Naive thymus-derived CD8-positive, alpha-beta T cell (primary cell): Measurements from ENCODE around the gene TAC4. TPM values are rescaled to one million over a fixed set of nuclear protein-coding genes. Genes with fewer than 3 reads are reported as not detected.
A peak's percentile ranks its signal among the peaks of the same experiment; 100 is the strongest.

Source experiments
- ATAC-seq, 2 donors: fragments of 150-1000 bp; cut with Tn5 transposase in 1 of 2; sonication (Bioruptor Pico), chemical (Tn5 transposase) in 1 of 2; 1 replicate in 1 of 2; 2 replicates in 1 of 2; pipeline ENCODE4 v1.10.0; 2021; ENCODE audit warnings: mild to moderate bottlenecking in 2 of 2, moderate library complexity in 2 of 2
- POLR2A ChIA-PET: fragments of 350-600 bp; sonication (Branson Sonifier 250); formaldehyde crosslinking; loops from one replicate; lab custom pipeline; 2021; ENCODE audit warnings: antibody characterized with exemption; lab: Charles Lee
- DNase-seq, 10 donors: peaks; one replicate each; pipeline versions ENCODE4 v3.0.0 to v3.0.0-alpha.2; 2020 to 2022
- H3K27ac Mint-ChIP-seq, 10 donors: one replicate each; pipeline ENCODE4 v1.8.0; 2020 to 2022; ENCODE audit warnings: mild to moderate bottlenecking in 10 of 10, mixed read lengths in 10 of 10, moderate library complexity in 4 of 10, inconsistent platforms in 1 of 10
- H3K27me3 Mint-ChIP-seq, 5 donors: one replicate each; pipeline ENCODE4 v1.8.0; 2021 to 2022; ENCODE audit warnings: mixed read lengths in 5 of 5
- H3K36me3 Mint-ChIP-seq, 3 donors: one replicate each; pipeline ENCODE4 v1.8.0; 2020 to 2022; ENCODE audit warnings: mixed read lengths in 3 of 3, mild to moderate bottlenecking in 2 of 3, inconsistent platforms in 1 of 3
- H3K4me1 Mint-ChIP-seq, 4 donors: one replicate each; pipeline ENCODE4 v1.8.0; 2021 to 2022; ENCODE audit warnings: mixed read lengths in 4 of 4
- H3K4me3 Mint-ChIP-seq, 10 donors: one replicate each; pipeline ENCODE4 v1.8.0; 2020 to 2022; ENCODE audit warnings: mild to moderate bottlenecking in 10 of 10, mixed read lengths in 10 of 10, moderate library complexity in 6 of 10, inconsistent platforms in 1 of 10
- H3K9me3 Mint-ChIP-seq, 9 donors: one replicate each; pipeline ENCODE4 v1.8.0; 2020 to 2022; ENCODE audit warnings: mixed read lengths in 9 of 9, mild to moderate bottlenecking in 3 of 9, inconsistent platforms in 1 of 9, moderate library complexity in 1 of 9
- polyA plus RNA-seq, 3 donors: library from polyadenylated mRNA; unstranded; fragments of 300-500 nt; fragmentation: Illumina TruSeq; gene quantifications; one replicate each; pipeline ENCODE4 v1.2.3, GENCODE V29; 2021
- total RNA-seq, 8 experiments: library from RNA in 2 of 8; stranded (reverse) in 2 of 8; gene quantifications; one replicate each; pipeline ENCODE4 v1.2.3 and lab custom pipeline; 2021 to 2026

TAC4 gene
- total and polyA plus RNA-seq, 5 experiments from 2014 or later, result not detected

DNA sequence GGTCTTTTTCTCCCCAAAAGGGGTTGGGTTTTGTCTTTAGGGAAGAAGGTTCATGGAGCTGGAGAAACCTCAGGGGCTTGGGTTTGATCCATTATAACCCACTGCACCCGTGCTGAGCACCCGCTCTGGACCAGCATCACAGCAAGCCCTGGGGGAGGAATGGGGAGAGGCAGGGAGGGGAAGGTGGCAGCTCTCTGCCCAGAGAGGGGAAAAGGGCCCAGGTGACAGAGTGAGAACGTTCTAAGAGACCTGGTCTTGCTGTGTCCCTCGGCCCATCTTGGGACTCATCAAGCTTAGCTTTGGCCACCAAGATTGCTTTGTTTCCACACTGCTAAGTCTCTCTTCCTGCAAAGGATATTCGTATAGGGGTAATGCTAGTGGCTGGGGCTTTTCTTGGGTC, 38.2 kb upstream of the TAC4 start:
- ATAC-seq, result no peak
- no peak for DNase-seq
- Mint-ChIP-seq H3K4me1 (peaks cover 0 to 4% (median under 1%) of the 10 kb centered on the region in 4 donors), H3K27ac (no peak overlapping the region), H3K27me3 (peaks cover 12 to 56% (median 35%) of the 10 kb centered on the region in 5 donors), H3K36me3 (no peaks in the 10 kb centered on the region), H3K9me3 (no peaks in the 10 kb centered on the region), H3K4me3 (no peak overlapping the region)
- POLR2A ChIA-PET, result no interaction called here

DNA sequence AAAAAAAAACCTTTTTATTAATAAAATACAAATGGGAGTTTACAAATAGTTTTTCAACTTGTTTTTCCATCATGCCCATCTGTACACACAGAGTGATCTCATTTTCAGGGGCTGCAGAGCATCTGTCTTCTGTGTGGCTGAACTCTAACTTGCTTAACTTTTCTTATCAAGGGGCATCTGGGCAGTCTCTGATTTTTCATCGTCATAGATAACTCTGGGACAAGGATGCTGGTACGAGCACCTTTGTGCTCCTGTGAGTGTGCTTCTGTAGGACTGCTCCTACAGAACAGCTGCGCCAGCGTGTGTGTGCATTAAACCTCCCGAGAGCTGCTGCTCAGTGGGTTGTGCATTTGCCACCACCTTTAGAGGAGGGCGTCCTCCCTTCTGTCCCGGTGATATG, 34.6 kb upstream of the TAC4 start:
- POLR2A ChIA-PET, result no interaction called here
- ATAC-seq, result no peak
- peaks cover 0 to 3% (median 0%) of the 10 kb centered on the region in 3 donors for H3K36me3 Mint-ChIP-seq
- no peak overlapping the region for H3K27ac Mint-ChIP-seq
- no peak overlapping the region for H3K4me3 Mint-ChIP-seq
- H3K27me3 Mint-ChIP-seq, result peaks cover 12 to 59% (median 46%) of the 10 kb centered on the region in 5 donors
- no peaks in the 10 kb centered on the region for H3K9me3 Mint-ChIP-seq
- H3K4me1 Mint-ChIP-seq, result peaks cover 5 to 8% (median 5%) of the 10 kb centered on the region in 4 donors
- DNase-seq, result no peak

DNA sequence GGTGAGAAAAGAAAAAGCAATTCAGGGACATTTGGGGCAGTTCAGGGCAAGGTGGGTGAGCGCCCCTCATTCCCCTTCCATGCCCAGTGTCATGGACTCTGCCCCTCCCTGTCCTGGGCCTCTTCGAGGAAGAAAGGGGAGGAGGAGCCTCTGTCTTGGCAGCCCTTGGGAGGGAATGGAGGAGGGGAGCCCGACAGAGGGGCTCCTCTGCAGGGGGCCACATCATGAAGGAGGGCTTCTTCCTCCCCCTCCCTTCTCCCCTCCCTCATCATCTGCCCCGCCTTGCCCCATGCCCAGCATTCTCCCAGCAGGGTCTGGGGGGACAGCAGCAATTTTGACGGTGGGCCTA, 33.2 kb upstream of the TAC4 start:
- peaks cover 0 to 3% (median 0%) of the 10 kb centered on the region in 3 donors for H3K36me3 Mint-ChIP-seq
- DNase-seq, result no peak
- peak overlapping the region in 1 of 10 donors; percentile 82 for H3K4me3 Mint-ChIP-seq
- peak in 1 of 2 donors; percentile 10 for ATAC-seq
- H3K27ac Mint-ChIP-seq, result no peak overlapping the region
- peaks cover 5 to 8% (median 5%) of the 10 kb centered on the region in 4 donors for H3K4me1 Mint-ChIP-seq
- peaks cover 13 to 54% (median 43%) of the 10 kb centered on the region in 5 donors for H3K27me3 Mint-ChIP-seq
- POLR2A ChIA-PET, result interaction anchor here (1.0 kb wide), 1 partner anchor 117 kb away, joined by 3 read pairs; no protein-coding TSS in a partner anchor
- no peaks in the 10 kb centered on the region for H3K9me3 Mint-ChIP-seq

DNA sequence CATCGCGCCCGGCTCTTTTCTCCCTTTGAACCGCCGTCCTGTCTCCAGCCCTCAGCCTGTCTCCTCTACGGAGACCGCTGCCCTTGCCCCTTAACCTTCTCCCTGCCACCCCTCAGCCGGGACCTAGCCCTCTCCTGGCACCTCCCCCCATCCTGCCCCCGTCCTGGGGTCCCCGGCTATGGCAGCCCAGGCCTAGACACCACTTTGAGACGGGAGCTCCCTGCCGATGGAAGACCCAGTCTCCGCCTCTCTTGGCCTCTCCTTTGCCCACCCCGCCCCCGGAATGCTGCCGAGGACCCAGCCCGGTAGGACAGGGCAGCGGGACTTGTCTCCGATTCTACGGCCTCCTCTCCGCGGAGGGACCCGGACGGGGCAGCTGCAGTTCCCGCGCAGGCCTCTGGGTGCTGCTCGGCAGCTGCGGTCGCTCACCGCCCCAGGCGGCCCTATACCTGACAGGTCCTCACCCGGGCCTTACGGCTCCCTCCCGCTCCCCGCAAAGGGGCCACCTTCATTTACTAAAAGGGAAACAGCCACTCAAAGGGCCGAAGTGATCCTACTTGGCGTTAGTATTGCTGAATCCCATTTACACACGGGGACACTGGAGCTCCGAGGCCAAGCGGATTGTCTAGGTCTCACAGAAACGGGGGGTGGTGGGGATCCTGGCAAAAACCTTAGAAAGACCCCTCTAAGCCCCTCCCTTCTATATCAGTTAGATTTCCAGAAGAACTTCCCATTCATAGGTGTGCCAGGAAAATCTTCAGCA, 32.6 kb upstream of the TAC4 start:
- Mint-ChIP-seq H3K36me3 (peaks cover 0 to 3% (median 0%) of the 10 kb centered on the region in 3 donors), H3K4me3 (peak overlapping the region; percentile 16 to 82 (median 31)), H3K9me3 (no peaks in the 10 kb centered on the region), H3K27ac (no peak overlapping the region), H3K27me3 (peaks cover 13 to 51% (median 43%) of the 10 kb centered on the region in 5 donors), H3K4me1 (peaks cover 5 to 8% (median 5%) of the 10 kb centered on the region in 4 donors)
- peak; percentile 51 to 77 (median 64) for DNase-seq
- POLR2A ChIA-PET, result interaction anchor here (1.0 kb wide), 1 partner anchor 118 kb away, joined by 3 read pairs; no protein-coding TSS in a partner anchor
- peak; percentile 97 to 99 for ATAC-seq

DNA sequence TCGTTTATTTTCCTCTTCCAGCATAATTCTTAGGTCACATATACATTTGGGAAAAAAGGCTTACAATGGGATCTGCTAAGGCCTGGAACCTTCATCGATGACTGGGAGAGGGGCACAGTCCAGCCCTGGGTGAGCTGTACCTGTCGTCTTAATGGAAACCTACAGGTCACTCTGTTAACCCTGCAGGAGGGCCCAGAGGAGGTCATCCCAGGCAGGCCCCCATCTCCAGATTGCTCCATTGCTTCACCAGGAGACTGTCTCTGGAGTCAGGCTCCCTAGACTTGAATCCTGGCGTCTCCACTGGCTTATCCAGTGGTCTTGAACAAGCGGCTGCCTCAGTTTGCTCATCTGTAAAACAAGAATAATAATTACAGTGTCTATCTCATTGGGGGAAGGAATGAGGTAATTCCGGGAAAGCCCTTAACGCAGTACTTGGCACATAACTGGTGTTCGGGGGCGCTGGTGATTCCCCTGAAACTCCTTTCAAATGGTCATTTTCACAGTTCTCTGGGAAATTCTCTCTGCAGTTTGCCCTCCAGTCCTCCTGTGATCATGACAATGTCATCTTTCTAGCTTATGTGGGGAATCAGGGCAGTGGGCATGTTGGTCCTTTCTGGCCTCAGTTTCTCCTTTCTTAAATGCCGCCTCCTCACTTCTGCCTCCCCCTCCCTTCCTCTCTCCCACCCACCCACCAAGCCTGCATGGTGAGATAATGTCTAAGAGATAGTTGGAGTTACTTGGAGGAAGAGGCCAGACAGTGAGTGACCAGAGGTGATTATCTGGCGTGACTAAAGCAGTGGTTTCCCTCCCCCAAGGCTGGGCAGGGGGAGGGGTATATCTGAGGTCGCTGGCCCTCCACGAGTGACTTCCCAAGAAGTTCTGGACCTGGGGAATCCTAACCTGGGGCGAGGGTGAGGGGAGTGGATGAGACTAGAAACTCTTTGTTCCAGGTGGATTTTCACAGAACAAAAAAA, 31.3 kb upstream of the TAC4 start:
- peaks cover 0 to 3% (median 0%) of the 10 kb centered on the region in 3 donors for H3K36me3 Mint-ChIP-seq
- H3K9me3 Mint-ChIP-seq, result no peaks in the 10 kb centered on the region
- ATAC-seq (no peak), DNase-seq (no peak)
- H3K4me1 Mint-ChIP-seq, result peaks cover 5 to 9% (median 8%) of the 10 kb centered on the region in 4 donors
- H3K27me3 Mint-ChIP-seq, result peaks cover 10 to 48% (median 37%) of the 10 kb centered on the region in 5 donors
- peak overlapping the region in 3 of 10 donors; percentile 30 to 58 (median 51) for H3K4me3 Mint-ChIP-seq
- no peak overlapping the region for H3K27ac Mint-ChIP-seq
- POLR2A ChIA-PET, result interaction anchor here (0.7 kb wide), 2 partner anchors 118 to 120 kb away, joined by 3 to 6 read pairs; no protein-coding TSS in a partner anchor

DNA sequence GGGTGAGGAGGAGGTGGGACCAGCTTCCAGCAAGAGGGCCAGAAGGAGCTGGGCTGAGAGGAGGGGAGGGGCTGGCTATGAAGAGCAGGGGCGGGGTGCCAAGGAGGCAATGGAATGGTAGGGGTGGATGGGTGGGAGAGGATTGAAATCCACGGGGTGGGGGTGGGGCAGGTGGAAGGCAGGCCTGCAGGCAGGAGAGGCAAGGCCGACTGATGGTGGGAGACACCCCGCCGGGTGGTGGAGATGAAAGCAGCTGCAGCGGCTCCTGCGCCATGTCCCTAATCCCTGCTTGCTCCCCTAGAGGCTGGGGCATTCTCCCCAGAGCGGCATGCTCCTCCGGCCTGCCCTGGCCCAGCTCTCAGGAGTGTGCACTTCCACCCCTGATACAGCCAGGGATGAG, 27.8 kb upstream of the TAC4 start:
- Mint-ChIP-seq H3K9me3 (no peaks in the 10 kb centered on the region), H3K4me3 (no peak overlapping the region), H3K36me3 (peaks cover 0 to 3% (median 0%) of the 10 kb centered on the region in 3 donors), H3K27ac (no peak overlapping the region), H3K27me3 (peaks cover 4 to 30% (median 18%) of the 10 kb centered on the region in 5 donors), H3K4me1 (peaks cover 17 to 32% (median 25%) of the 10 kb centered on the region in 4 donors)
- POLR2A ChIA-PET, result no interaction called here
- ATAC-seq (no peak), DNase-seq (no peak)

DNA sequence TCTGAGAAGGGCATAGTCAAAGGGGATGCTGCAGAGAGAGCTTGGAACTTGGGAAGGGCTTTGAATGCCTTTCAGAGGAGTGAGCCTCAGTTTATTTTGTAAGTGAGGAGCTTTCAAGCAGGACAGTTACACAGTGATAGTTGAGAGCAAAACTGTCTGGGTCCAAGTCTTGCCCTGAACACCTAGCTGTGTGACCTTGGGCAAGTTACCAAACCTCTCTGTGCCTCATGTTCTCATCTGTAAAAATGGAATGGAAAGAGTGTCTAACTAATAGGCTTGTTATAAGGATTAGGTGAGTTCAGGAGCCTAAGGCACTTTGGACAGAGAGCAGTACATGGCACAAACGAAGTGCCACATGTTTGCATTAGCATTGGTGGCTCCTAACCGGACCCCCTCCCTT, 27.0 kb upstream of the TAC4 start:
- Mint-ChIP-seq H3K4me3 (no peak overlapping the region), H3K4me1 (peaks cover 16 to 31% (median 23%) of the 10 kb centered on the region in 4 donors), H3K36me3 (peaks cover 0 to 3% (median 0%) of the 10 kb centered on the region in 3 donors), H3K27ac (peak overlapping the region in 2 of 10 donors; percentile 13 to 18), H3K9me3 (no peaks in the 10 kb centered on the region), H3K27me3 (peaks cover 4 to 27% (median 10%) of the 10 kb centered on the region in 5 donors)
- DNase-seq, result no peak
- POLR2A ChIA-PET, result no interaction called here
- ATAC-seq, result no peak

DNA sequence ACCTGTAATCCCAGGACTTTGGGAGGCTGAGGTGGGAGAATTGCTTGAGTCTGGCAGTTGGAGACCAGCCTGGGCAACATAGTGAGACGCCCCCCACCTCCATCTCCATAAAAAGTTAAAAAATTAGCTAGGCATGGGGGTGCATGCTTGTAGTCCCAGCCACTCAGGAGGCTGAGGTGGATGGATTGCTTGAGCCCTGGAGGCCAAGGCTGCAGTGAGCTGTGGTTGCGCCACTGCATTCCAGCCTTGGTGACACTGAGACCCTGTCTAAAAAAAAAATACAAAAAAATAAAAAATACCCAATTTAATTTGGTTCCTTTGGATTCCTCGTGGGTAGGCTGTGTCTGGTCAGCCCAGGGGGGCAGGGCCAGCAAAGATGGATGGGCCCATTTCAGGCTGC, 26.1 kb upstream of the TAC4 start:
- peaks cover under 1 to 17% (median 4%) of the 10 kb centered on the region in 5 donors for H3K27me3 Mint-ChIP-seq
- H3K4me1 Mint-ChIP-seq, result peaks cover 16 to 31% (median 24%) of the 10 kb centered on the region in 4 donors
- POLR2A ChIA-PET, result no interaction called here
- DNase-seq, result no peak
- H3K4me3 Mint-ChIP-seq, result peak overlapping the region in 5 of 10 donors; percentile 55 to 70 (median 68)
- peaks cover 0 to 3% (median 0%) of the 10 kb centered on the region in 3 donors for H3K36me3 Mint-ChIP-seq
- no peaks in the 10 kb centered on the region for H3K9me3 Mint-ChIP-seq
- ATAC-seq, result no peak
- H3K27ac Mint-ChIP-seq, result peak overlapping the region in 1 of 10 donors; percentile 61

DNA sequence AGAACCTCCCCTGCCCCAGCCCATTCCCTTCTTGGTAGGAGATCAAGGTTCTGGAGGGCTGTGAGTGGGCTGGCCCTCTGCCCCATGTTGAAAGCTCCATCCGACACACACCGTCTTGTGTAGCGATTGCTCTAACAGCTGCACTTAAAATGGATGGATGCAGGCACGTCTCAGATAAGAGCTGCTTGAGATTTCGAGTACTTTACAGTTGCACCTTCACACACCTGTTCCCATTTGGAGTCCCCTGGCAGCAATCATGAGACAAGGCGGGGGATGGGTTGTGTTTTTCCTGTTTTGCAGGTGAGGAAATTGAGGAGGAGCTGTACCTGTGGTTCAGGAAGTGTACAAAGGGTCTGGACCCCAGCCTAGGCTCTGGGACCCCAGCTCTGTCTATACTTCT, 25.6 kb upstream of the TAC4 start:
- DNase-seq, result no peak
- POLR2A ChIA-PET, result no interaction called here
- Mint-ChIP-seq H3K27me3 (peaks cover 0 to 19% (median 5%) of the 10 kb centered on the region in 5 donors), H3K27ac (peak overlapping the region in 6 of 10 donors; percentile 7 to 87 (median 74)), H3K4me3 (peak overlapping the region in 8 of 10 donors; percentile 16 to 83 (median 64)), H3K36me3 (peaks cover 0 to 3% (median 0%) of the 10 kb centered on the region in 3 donors), H3K9me3 (no peaks in the 10 kb centered on the region), H3K4me1 (peaks cover 18 to 34% (median 26%) of the 10 kb centered on the region in 4 donors)
- peak; percentile 46 to 59 for ATAC-seq

DNA sequence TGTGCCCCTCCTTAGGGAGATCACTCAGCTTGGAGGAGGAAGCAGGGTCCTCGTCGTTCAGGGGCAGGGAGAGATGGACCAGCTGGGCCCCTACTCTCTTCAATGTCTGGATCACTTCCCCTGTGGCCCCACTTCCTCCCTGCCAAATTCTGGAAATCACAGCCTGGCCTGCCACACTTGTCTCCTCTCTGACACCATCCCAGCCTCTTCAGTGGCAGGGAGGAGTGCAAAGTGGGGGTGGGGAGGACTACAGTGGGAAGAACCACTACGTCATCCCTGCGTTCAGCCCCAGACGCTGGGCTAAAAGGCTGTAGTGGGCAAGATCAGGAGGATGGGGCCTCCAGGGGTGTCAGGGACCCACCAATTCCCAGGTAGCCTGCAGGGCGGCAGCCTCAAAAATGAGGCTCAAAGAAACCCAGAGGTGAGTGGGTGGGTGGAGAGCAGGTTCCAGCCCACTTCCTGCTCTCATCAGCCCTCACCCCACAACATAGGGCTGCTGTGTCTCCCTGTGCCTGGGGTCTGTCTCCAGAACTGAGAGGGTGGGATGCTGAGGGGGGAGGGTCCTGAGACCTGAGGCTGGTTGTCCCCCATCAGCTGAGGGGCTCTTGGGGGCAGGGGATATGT, 25.0 kb upstream of the TAC4 start:
- Mint-ChIP-seq H3K4me1 (peaks cover 18 to 36% (median 26%) of the 10 kb centered on the region in 4 donors), H3K4me3 (peak overlapping the region in 7 of 10 donors; percentile 18 to 83 (median 68)), H3K36me3 (peaks cover 0 to 1% (median 0%) of the 10 kb centered on the region in 3 donors), H3K9me3 (no peaks in the 10 kb centered on the region), H3K27me3 (peaks cover 0 to 17% (median 3%) of the 10 kb centered on the region in 5 donors), H3K27ac (peak overlapping the region in 8 of 10 donors; percentile 7 to 87 (median 68))
- POLR2A ChIA-PET, result no interaction called here
- peak in 4 of 10 donors; percentile 14 to 40 (median 24) for DNase-seq
- ATAC-seq, result peak; percentile 73 to 85

DNA sequence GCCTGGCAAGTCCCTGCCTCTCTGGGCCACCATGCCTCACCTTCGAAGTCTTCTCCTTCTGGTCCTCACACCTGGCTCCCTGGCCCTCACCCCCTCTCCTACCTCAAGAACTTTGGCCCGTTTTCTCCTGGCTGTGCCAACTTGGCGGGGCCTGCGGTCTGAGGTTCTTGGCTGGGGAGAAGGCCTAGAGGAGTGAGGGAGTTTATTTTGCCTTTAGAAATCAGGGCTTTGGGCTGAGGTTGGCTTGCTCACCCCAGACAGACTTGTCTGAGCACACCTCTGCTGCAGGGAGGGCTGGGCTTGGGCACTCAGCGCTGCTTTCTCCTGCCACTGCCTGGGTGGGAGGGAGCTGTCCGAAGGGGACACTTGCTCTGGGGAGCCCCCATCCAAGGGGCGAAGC, 23.3 kb upstream of the TAC4 start:
- ATAC-seq, result no peak
- POLR2A ChIA-PET, result interaction anchor here (0.7 kb wide), 1 partner anchor 292 kb away, joined by 4 read pairs; no protein-coding TSS in a partner anchor
- Mint-ChIP-seq H3K27me3 (peaks cover 0 to 16% (median 0%) of the 10 kb centered on the region in 5 donors), H3K36me3 (no peaks in the 10 kb centered on the region), H3K4me3 (no peak overlapping the region), H3K27ac (peak overlapping the region in 2 of 10 donors; percentile 22 to 60), H3K4me1 (peaks cover 18 to 36% (median 26%) of the 10 kb centered on the region in 4 donors), H3K9me3 (no peaks in the 10 kb centered on the region)
- no peak for DNase-seq
